Nephron progenitor cell (in vitro differentiated cells): ENCODE data around the gene ZNF652.

Experiments
- DNase-seq: peaks from one replicate; pipeline ENCODE4 v3.0.0; 2021
- H3K27ac Mint-ChIP-seq: 2 replicates; pipeline ENCODE4 v1.8.0; 2021; ENCODE audit warnings: mild to moderate bottlenecking, moderate library complexity, mixed read lengths
- H3K27me3 Mint-ChIP-seq: 2 replicates; pipeline ENCODE4 v1.8.0; 2021; ENCODE audit warnings: mild to moderate bottlenecking, low read depth, mixed read lengths; ENCODE audit not compliant: poor library complexity
- H3K36me3 Mint-ChIP-seq: 2 replicates; pipeline ENCODE4 v1.8.0; 2021; ENCODE audit warnings: low read depth, mixed read lengths
- H3K4me1 Mint-ChIP-seq: 2 replicates; pipeline ENCODE4 v1.8.0; 2021; ENCODE audit warnings: mixed read lengths
- H3K4me3 Mint-ChIP-seq: 2 replicates; pipeline ENCODE4 v1.8.0; 2021; ENCODE audit warnings: mild to moderate bottlenecking, moderate library complexity, mixed read lengths
- H3K9me3 Mint-ChIP-seq: 2 replicates; pipeline ENCODE4 v1.8.0; 2021; ENCODE audit warnings: mild to moderate bottlenecking, moderate library complexity, mixed read lengths
- TF ChIP-seq, protein P1 (sequence below): fragments of 200-600 bp; sonication (generic); IDR thresholded peaks from 2 replicates; pipeline ENCODE4 v1.5.0; 2021; ENCODE audit warnings: antibody characterized with exemption

ZNF652 gene

DNA sequence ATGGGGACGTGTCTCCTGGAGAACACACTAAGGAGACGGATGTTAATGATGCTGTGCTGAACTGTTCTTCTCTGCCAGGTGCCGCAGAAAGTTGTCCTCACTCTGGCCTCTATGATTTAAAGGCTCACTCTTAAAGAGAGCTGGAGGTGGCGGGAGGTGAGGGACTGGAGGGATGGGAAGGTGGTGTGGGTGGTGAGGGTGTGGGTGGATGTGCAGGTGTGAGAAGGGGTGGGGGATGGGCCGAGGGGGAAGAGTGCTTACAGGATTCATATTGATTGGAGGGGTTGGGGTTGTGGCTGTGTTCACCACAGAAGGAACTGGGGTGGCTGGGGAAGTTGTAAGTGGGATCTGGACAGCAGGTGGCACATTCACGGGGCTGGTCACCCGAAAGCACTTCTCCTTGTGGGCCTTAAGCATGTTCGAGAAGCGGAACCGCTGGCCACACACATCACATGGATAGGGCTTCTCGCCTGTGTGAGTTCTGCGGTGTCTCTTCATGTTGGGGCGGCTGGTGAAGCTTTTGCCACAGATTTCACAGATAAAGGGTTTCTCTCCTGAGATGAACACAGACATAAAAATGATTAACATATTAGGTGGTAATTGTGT, 63.6 kb downstream of the ZNF652 start:
- Mint-ChIP-seq H3K4me1 (no peaks in the 10 kb centered on the region), H3K36me3 (peaks cover 31% of the 10 kb centered on the region), H3K4me3 (no peak overlapping the region), H3K27ac (peak overlapping the region; percentile 66), H3K9me3 (no peaks in the 10 kb centered on the region), H3K27me3 (no peaks in the 10 kb centered on the region)
- TF ChIP-seq, protein P1, sequence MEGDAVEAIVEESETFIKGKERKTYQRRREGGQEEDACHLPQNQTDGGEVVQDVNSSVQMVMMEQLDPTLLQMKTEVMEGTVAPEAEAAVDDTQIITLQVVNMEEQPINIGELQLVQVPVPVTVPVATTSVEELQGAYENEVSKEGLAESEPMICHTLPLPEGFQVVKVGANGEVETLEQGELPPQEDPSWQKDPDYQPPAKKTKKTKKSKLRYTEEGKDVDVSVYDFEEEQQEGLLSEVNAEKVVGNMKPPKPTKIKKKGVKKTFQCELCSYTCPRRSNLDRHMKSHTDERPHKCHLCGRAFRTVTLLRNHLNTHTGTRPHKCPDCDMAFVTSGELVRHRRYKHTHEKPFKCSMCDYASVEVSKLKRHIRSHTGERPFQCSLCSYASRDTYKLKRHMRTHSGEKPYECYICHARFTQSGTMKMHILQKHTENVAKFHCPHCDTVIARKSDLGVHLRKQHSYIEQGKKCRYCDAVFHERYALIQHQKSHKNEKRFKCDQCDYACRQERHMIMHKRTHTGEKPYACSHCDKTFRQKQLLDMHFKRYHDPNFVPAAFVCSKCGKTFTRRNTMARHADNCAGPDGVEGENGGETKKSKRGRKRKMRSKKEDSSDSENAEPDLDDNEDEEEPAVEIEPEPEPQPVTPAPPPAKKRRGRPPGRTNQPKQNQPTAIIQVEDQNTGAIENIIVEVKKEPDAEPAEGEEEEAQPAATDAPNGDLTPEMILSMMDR, result no peak
- DNase-seq, result no peak

DNA sequence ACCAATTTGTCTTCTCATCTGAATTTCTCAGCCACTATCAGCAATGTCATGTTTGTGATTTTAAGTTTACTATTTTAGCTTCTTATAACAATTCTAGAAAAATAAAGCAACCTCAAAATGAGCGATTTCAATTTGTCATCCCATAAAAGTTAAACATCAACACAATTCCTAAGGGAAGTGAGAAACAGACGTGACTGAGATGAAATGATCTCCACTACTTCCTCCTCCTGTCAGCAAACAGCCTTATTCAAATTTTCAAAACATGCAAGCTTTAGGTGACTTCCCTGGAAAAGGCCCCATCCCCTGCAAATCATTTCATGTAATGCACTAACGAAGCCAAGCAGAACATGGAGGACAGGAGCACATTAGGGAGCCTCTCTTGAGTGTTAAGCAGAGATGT, 64.9 kb downstream of the ZNF652 start:
- TF ChIP-seq, protein P1, result no peak
- Mint-ChIP-seq H3K4me3 (no peak overlapping the region), H3K27ac (no peak overlapping the region), H3K9me3 (no peaks in the 10 kb centered on the region), H3K4me1 (no peaks in the 10 kb centered on the region), H3K36me3 (peaks cover 28% of the 10 kb centered on the region), H3K27me3 (peaks cover 3% of the 10 kb centered on the region)
- no peak for DNase-seq

GRCh38 chr17:49294122-49294521, 67.9 kb downstream of the ZNF652 start:
- Mint-ChIP-seq H3K27me3 (peaks cover 6% of the 10 kb centered on the region), H3K4me1 (peaks cover 15% of the 10 kb centered on the region), H3K4me3 (no peak overlapping the region), H3K27ac (no peak overlapping the region), H3K9me3 (no peaks in the 10 kb centered on the region), H3K36me3 (peaks cover 12% of the 10 kb centered on the region)
- TF ChIP-seq, protein P1, result no peak
- DNase-seq, result no peak

DNA sequence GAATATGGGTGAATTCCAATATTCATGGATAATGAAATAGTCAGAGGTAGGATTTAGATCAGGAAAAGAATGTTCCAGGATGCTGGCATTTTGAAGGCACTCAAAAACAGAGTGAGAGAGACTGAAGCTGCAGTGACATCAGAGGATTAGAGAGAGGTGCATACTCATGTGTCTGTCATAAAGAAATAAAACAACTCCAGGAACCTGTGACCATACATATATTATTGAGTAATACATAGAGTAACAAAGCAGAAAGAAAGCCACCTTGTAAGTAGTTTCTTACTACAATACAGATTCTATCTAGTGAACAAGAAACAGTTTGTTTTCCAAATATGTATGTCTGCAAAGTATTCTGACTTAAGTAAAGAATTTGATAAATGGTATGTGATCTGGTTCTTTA, 69.1 kb downstream of the ZNF652 start:
- H3K27ac Mint-ChIP-seq, result no peak overlapping the region
- no peaks in the 10 kb centered on the region for H3K36me3 Mint-ChIP-seq
- H3K4me1 Mint-ChIP-seq, result peaks cover 19% of the 10 kb centered on the region
- H3K9me3 Mint-ChIP-seq, result no peaks in the 10 kb centered on the region
- H3K27me3 Mint-ChIP-seq, result peaks cover 6% of the 10 kb centered on the region
- no peak for DNase-seq
- H3K4me3 Mint-ChIP-seq, result no peak overlapping the region
- TF ChIP-seq, protein P1, result no peak

DNA sequence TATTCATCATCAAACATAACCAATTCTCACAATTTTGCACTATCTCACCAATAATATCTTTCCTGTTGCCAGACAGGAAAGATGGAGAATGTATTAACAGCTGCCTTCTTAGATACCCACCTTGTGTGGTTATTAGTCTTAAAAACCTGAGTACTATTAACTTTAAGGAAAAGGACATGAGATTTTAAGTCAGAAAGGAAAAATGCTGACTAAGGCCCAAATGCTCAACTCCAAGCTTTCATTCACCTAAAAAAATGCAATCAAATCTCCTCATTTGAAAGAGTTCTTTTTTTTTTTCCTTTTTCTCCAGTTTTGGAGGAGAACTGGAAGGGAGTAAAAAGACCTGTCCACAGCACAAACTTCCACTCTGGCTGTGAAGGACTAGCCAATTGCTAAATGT, 70.1 kb downstream of the ZNF652 start:
- no peaks in the 10 kb centered on the region for H3K9me3 Mint-ChIP-seq
- no peak overlapping the region for H3K27ac Mint-ChIP-seq
- H3K36me3 Mint-ChIP-seq, result no peaks in the 10 kb centered on the region
- no peak for DNase-seq
- TF ChIP-seq, protein P1, result no peak
- H3K4me1 Mint-ChIP-seq, result peaks cover 19% of the 10 kb centered on the region
- peaks cover 6% of the 10 kb centered on the region for H3K27me3 Mint-ChIP-seq
- no peak overlapping the region for H3K4me3 Mint-ChIP-seq

DNA sequence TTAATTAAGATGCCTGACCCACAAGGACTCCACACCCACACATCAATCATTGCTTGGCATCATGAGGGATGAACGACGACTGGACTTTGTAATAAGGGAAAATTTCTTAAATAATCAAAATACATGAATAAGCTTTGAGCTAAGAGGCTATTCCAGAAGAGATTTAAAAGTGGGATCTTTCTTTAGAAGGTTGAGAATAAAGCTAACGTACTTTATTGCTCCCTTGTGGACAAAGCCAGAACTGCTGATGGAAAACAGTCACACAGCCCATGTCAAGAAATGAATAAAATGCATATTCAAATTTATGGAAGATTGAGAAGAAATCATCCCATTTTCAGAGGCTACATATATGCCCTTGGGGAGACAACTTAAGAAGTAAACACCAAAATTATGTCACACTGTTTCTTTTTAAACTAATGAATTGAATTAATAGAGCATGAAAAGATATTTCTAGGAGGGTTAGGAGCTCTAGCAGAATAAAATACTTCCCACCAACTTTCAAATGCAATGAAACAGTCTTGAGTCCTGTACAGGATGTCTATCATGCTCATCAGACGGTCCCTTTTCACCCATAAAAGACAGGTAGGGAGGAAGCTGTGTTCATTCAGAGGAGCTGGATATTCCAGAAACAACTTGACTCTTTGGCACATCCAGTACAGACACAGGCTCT, 71.2 kb downstream of the ZNF652 start:
- peaks cover 20% of the 10 kb centered on the region for H3K4me1 Mint-ChIP-seq
- H3K36me3 Mint-ChIP-seq, result no peaks in the 10 kb centered on the region
- H3K27ac Mint-ChIP-seq, result peak overlapping the region; percentile 24
- H3K4me3 Mint-ChIP-seq, result no peak overlapping the region
- TF ChIP-seq, protein P1, result peak; percentile 70
- DNase-seq, result no peak
- H3K9me3 Mint-ChIP-seq, result no peaks in the 10 kb centered on the region
- peaks cover 6% of the 10 kb centered on the region for H3K27me3 Mint-ChIP-seq
